ENCODE data around the gene CDH8.
"Not testable (repeated sequence)": the region's sequence is repeated elsewhere in the genome, so short reads cannot be mapped to it uniquely, and the experiment has no call there.

The CDH8 gene

DNA sequence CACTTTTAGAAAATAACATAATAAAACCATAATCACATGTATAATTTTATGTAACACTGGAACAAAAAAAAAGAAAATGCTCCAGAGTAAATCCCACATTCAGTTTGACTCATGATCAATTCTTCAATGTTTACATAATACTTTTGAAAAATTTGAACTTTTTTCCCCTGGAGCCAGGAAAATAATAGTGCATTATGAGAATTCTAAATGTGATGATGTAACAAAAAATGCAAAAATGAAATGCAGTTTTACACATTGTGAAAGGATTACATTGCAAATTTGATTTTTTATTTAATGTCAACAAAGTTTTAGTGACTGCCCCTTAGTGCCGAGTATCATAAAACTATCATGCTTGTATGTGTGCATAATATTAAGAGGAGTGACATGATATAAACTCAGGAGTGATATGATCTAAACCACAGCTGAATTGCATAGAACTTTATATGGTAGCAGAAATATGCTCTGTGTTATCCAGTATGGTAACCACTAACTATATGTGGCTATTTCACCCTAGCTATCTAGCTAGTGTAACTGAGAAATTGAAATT, 238.2 kb downstream of the CDH8 start:
- no peak for DNase-seq (ENCODE audit: low spot score)
- in situ Hi-C loops (cut with MboI; ENCODE audit: low sequenced_read_pairs, unreplicated experiment) = no loop called here
- TF ChIP-seq, protein P1, sequence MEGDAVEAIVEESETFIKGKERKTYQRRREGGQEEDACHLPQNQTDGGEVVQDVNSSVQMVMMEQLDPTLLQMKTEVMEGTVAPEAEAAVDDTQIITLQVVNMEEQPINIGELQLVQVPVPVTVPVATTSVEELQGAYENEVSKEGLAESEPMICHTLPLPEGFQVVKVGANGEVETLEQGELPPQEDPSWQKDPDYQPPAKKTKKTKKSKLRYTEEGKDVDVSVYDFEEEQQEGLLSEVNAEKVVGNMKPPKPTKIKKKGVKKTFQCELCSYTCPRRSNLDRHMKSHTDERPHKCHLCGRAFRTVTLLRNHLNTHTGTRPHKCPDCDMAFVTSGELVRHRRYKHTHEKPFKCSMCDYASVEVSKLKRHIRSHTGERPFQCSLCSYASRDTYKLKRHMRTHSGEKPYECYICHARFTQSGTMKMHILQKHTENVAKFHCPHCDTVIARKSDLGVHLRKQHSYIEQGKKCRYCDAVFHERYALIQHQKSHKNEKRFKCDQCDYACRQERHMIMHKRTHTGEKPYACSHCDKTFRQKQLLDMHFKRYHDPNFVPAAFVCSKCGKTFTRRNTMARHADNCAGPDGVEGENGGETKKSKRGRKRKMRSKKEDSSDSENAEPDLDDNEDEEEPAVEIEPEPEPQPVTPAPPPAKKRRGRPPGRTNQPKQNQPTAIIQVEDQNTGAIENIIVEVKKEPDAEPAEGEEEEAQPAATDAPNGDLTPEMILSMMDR (IDR thresholded peaks at IDR 0.05; ENCODE audit: borderline replicate concordance, control extremely low read depth, extremely low read depth, insufficient read depth, missing control alignments) = no peak

DNA sequence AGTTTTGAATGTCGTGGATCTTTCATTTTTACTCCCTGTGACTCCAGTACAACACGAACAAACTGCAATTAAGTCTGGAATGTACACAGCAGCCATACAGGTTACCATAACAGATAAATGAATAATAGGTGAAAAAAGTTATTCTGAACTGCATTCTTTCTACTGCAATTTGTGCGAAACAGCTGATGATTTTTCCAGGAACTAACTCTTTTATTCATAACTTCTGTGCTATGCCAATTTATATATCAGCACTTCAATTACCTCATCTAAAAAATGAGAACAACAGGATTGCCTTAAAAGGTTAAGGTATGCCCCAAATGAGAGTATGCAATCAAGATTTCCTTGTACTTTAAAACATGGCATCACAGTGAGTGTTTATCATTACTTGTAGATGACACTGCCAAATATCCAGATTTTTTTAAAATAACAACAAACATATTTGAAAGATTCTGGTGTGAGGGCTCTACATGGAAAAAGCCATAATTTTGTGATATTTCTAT, 238.9 kb downstream of the CDH8 start:
- DNase-seq (ENCODE audit: low spot score) = no peak
- TF ChIP-seq, protein P1 (IDR thresholded peaks at IDR 0.05; ENCODE audit: borderline replicate concordance, control extremely low read depth, extremely low read depth, insufficient read depth, missing control alignments) = no peak
- in situ Hi-C loops (cut with MboI; ENCODE audit: low sequenced_read_pairs, unreplicated experiment) = no loop called here

DNA sequence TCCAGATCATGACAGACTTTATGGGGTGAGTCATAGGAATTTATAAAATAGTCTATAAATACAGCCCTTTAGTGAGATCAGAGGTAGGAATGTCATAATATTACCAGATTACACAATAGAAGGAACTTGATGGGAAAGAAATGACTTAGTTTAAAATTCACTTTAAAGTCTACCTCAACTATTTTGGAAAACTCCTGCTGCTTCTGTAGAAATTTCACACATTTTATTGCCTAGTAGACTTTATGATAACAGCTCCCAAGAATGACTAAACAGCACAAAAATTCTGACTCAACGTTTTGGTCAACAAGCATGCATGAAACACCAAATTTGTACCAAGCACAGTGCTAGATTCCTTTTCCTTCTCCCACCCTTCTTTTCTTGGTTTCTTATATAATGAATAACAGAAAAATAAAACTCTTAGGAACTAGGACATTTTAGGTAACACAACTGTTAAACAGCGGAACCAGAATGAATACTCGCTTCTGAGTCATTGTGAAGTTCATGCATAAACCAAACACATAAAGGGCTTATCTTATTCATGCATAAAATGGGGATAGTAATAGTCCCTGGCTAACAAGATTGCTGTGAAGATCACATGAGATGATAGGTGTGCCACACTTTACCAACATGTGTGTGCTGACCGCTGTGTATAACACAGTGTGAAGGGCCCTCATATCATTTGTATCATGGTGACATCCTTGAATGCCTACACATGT, 243.9 kb downstream of the CDH8 start:
- TF ChIP-seq, protein P1 (IDR thresholded peaks at IDR 0.05; ENCODE audit: borderline replicate concordance, control extremely low read depth, extremely low read depth, insufficient read depth, missing control alignments) = no peak
- in situ Hi-C loops (cut with MboI; ENCODE audit: low sequenced_read_pairs, unreplicated experiment) = no loop called here
- no peak for DNase-seq (ENCODE audit: low spot score)

DNA sequence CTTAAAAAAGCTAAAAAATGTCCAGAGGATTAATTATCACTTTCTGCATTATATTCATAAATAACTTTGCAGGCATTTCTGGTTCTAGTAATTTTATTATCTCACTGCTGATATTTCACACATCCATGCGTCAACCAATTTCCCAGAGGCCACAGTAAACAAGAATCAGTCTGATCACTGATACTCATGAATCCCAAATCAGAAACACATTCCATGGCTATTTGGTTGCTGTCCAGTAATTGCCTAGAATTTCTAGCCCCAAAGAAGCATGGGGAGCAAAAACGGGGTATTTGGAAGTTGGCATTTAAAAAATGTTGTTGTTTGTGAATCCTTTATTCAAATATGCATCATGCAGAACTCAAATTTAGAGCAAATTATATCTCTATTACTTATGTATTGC, 244.8 kb downstream of the CDH8 start:
- no peak for DNase-seq (ENCODE audit: low spot score)
- in situ Hi-C loops (cut with MboI; ENCODE audit: low sequenced_read_pairs, unreplicated experiment) = no loop called here
- TF ChIP-seq, protein P1 (IDR thresholded peaks at IDR 0.05; ENCODE audit: borderline replicate concordance, control extremely low read depth, extremely low read depth, insufficient read depth, missing control alignments) = no peak

DNA sequence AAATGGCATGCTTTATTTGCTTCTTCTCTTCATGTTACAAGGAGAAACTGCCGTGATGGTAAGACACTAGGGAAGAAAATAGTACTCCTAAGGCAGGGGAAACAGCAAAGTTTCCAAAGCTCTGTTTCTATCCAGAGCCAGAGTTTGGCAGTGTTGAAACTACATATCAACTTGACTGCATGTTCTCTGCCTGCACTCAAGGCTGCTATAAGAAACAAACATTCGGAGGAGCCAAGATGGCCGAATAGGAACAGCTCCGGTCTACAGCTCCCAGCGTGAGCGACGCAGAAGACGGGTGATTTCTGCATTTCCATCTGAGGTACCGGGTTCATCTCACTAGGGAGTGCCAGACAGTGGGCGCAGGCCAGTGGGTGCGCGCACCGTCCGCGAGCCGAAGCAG, 254.4 kb downstream of the CDH8 start:
- in situ Hi-C loops (cut with MboI; ENCODE audit: low sequenced_read_pairs, unreplicated experiment); DNase-seq (ENCODE audit: low spot score): not testable (repeated sequence)

DNA sequence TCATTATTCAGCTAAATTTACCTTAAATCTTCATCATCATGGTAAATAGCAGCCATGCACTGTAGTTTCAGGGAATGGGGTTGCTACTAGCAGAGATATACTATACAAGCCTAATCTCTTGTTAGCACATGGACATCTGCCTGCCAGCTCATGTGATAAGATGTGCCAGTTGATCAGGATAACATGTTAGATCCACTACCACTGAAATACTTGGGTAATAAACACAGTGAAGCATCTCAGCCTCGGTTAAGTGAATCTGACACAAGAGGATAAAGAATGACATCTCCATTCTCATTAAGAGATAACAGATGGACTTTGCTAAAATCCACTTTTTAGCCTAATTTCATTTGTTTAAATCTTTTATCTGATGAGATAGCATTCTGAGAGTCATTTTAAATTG, 256.1 kb downstream of the CDH8 start:
- TF ChIP-seq, protein P1 (IDR thresholded peaks at IDR 0.05; ENCODE audit: borderline replicate concordance, control extremely low read depth, extremely low read depth, insufficient read depth, missing control alignments) = no peak
- in situ Hi-C loops (cut with MboI; ENCODE audit: low sequenced_read_pairs, unreplicated experiment) = no loop called here
- DNase-seq (ENCODE audit: low spot score) = no peak

DNA sequence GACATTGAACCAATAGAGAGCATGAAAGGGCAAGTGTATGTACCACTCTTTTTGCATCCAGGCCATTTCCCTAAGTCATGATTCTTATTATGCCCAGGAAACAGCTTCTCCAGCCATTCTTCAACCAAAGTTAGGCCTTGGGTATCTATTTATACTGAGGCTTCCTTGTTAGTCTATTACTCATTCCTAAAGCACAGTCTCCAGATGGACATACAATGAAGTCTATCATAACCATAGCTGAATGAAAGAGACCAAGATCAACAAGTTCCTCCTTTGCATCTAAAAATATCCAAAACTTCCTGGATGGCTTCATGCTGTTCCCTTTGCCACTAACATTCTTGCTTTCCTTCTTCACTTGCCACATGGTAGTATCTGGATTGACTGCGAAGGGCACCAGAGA, 265.9 kb downstream of the CDH8 start:
- DNase-seq (ENCODE audit: low spot score) = no peak
- in situ Hi-C loops (cut with MboI; ENCODE audit: low sequenced_read_pairs, unreplicated experiment) = no loop called here
- TF ChIP-seq, protein P1 (IDR thresholded peaks at IDR 0.05; ENCODE audit: borderline replicate concordance, control extremely low read depth, extremely low read depth, insufficient read depth, missing control alignments) = no peak

All from GM13976 (cell line).